Measurements from ENCODE around the gene ZNF414.

- TF ChIP-seq, protein P1, sequence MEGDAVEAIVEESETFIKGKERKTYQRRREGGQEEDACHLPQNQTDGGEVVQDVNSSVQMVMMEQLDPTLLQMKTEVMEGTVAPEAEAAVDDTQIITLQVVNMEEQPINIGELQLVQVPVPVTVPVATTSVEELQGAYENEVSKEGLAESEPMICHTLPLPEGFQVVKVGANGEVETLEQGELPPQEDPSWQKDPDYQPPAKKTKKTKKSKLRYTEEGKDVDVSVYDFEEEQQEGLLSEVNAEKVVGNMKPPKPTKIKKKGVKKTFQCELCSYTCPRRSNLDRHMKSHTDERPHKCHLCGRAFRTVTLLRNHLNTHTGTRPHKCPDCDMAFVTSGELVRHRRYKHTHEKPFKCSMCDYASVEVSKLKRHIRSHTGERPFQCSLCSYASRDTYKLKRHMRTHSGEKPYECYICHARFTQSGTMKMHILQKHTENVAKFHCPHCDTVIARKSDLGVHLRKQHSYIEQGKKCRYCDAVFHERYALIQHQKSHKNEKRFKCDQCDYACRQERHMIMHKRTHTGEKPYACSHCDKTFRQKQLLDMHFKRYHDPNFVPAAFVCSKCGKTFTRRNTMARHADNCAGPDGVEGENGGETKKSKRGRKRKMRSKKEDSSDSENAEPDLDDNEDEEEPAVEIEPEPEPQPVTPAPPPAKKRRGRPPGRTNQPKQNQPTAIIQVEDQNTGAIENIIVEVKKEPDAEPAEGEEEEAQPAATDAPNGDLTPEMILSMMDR (conservative IDR thresholded peaks at IDR 0.05; ENCODE audit: low read depth, low read length), result no peak
- TF ChIP-seq CHD1 (IDR thresholded peaks at IDR 0.05; ENCODE audit: low read depth, low read length), result no peak
- no peak for TF ChIP-seq SMC3 (IDR thresholded peaks at IDR 0.05; ENCODE audit: low read depth, low read length)
- no peak for TF ChIP-seq ELK1 (IDR thresholded peaks at IDR 0.05; ENCODE audit: borderline replicate concordance, low read depth, low read length)
- no peak for TF ChIP-seq MXI1 (IDR thresholded peaks at IDR 0.05; ENCODE audit: borderline replicate concordance, low read depth, low read length)
- TF ChIP-seq POLR2A (IDR thresholded peaks at IDR 0.05; ENCODE audit: low read depth, low read length), result no peak
Measured at GRCh38 chr19:8501981-8502380, 12.0 kb downstream of the ZNF414 start.

Measured in IMR-90 (cell line).